Fibroblast of the aortic adventitia (primary cell): ENCODE measurements around the gene DNAJC22. TPM values are rescaled to one million over a fixed set of nuclear protein-coding genes. Genes with fewer than 3 reads are reported as not detected.
A peak's percentile ranks its signal among the peaks of the same experiment; 100 is the strongest.
"Not testable (repeated sequence)": the region's sequence is repeated elsewhere in the genome, so short reads cannot be mapped to it uniquely, and the experiment has no call there.

Experiments
- DNase-seq: peaks from one replicate; pipeline ENCODE4 v3.0.0-alpha.2; 2010; ENCODE audit warnings: low read depth
- H3K4me3 ChIP-seq: 2 replicates; pipeline ENCODE4 v1.5.1; 2011; ENCODE audit warnings: low read depth, mild to moderate bottlenecking, control low read depth, low read length, moderate library complexity
- total RNA-seq: library from RNA; depleted of rRNA; stranded (reverse); fragments of >200 nt; gene quantifications from 2 replicates; pipeline ENCODE4 v1.2.3, GENCODE V29; 2012; ENCODE audit warnings: low replicate concordance
- TF ChIP-seq, protein P1 (sequence below): IDR thresholded peaks from 2 replicates; pipeline ENCODE4 v1.5.1; 2011; ENCODE audit warnings: mild to moderate bottlenecking, low read length, control low read depth, inconsistent platforms; ENCODE audit not compliant: insufficient read depth

Gene DNAJC22
- total RNA-seq, 1 donor: 1.6 TPM

DNA sequence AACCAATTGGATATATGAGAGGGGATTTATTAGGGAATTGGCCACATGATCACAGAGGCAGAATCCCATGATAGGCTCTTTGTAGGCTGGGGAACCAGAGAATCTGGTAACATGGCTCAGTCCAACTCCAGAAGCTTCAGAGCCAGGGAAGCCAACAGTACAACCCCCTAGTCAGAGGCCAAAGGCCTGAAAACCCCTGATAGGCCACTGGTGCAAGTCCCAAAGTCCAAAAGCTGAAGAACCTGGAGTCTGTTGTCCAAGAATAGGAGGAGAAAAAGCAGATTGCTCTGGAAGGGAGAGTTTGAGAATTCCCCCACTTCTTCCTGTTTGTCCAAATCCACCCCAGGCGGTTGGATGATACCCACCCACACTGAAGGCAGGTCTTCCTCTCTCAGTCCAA, 31.9 kb upstream of the DNAJC22 start:
- TF ChIP-seq, protein P1, sequence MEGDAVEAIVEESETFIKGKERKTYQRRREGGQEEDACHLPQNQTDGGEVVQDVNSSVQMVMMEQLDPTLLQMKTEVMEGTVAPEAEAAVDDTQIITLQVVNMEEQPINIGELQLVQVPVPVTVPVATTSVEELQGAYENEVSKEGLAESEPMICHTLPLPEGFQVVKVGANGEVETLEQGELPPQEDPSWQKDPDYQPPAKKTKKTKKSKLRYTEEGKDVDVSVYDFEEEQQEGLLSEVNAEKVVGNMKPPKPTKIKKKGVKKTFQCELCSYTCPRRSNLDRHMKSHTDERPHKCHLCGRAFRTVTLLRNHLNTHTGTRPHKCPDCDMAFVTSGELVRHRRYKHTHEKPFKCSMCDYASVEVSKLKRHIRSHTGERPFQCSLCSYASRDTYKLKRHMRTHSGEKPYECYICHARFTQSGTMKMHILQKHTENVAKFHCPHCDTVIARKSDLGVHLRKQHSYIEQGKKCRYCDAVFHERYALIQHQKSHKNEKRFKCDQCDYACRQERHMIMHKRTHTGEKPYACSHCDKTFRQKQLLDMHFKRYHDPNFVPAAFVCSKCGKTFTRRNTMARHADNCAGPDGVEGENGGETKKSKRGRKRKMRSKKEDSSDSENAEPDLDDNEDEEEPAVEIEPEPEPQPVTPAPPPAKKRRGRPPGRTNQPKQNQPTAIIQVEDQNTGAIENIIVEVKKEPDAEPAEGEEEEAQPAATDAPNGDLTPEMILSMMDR: no peak
- DNase-seq: no peak

DNA sequence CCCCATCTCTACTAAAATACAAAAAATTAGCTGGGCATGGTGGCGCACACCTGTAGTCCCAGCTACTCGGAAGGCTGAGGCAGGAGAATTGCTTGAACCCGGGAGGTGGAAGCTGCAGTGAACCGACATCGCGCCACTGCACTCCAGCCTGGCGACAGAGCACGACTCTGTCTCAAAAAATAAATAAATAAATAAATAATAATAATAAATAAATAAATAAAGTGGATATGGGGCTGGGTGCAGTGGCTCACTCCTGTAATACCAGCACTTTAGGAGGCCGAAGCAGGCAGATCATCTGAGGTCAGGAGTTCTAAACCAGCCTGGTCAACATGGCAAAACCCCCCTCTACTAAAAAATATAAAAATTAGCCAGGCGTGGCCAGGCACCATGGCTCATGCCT, 29.6 kb upstream of the DNAJC22 start:
- not testable (repeated sequence) for DNase-seq

More for the DNA sequence above, 31.9 kb upstream of the DNAJC22 start:
- H3K4me3 ChIP-seq: no peak overlapping the region

DNA sequence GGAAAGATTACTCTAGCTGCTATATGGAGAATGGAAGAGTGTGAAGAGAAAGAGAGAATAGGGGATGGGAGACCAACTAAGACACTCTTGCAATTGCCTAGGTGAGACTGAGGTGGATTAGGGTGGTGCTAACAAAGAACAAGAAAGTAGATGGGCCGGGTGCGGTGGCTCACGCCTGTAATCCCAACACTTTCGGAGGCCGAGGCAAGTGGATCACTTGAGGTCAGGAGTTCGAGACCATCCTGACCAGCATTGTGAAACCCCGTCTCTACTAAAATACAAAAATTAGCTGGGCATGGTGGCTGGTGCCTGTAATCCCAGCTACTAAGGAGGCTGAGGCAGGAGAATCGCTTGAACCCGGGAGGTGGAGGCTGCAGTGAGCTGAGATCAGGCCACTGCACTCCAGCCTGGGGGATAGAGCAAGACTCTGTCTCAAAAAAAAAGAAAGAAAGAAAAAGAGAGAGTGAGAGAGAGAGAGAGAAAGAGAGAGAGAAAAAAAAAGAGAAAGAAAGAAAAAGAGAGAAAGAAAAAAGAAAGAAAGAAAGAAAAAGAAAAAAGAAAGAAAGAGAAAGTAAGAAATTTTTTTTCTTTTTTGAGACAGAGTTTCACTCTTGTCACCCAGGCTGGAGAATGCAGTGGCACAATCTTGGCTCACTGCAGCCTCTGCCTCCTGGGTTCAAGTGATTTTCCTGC, 26.1 kb upstream of the DNAJC22 start:
- not testable (repeated sequence) for DNase-seq

More for the DNA sequence above, 29.6 kb upstream of the DNAJC22 start:
- H3K4me3 ChIP-seq: not testable (repeated sequence)

DNA sequence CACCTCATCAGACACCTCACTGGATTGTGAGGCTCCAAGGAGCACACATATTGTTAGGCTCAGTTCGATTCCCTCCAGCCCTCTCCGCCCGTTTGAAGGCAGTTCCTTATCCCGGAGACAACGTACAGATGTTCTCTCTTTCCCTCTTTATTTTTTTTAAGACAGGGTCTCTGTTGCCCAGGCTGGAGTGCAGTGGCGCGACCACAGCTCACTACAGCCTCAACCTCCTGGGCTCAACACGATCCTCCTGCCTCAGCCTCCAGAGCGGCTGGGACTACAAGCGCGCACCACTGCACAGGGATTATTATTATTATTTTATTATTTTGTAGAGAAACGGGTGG, 24.4 kb upstream of the DNAJC22 start:
- no peak for DNase-seq
- TF ChIP-seq, protein P1: no peak
- H3K4me3 ChIP-seq: peak overlapping the region; percentile 82

More for the DNA sequence above, 26.1 kb upstream of the DNAJC22 start:
- H3K4me3 ChIP-seq: not testable (repeated sequence)

DNA sequence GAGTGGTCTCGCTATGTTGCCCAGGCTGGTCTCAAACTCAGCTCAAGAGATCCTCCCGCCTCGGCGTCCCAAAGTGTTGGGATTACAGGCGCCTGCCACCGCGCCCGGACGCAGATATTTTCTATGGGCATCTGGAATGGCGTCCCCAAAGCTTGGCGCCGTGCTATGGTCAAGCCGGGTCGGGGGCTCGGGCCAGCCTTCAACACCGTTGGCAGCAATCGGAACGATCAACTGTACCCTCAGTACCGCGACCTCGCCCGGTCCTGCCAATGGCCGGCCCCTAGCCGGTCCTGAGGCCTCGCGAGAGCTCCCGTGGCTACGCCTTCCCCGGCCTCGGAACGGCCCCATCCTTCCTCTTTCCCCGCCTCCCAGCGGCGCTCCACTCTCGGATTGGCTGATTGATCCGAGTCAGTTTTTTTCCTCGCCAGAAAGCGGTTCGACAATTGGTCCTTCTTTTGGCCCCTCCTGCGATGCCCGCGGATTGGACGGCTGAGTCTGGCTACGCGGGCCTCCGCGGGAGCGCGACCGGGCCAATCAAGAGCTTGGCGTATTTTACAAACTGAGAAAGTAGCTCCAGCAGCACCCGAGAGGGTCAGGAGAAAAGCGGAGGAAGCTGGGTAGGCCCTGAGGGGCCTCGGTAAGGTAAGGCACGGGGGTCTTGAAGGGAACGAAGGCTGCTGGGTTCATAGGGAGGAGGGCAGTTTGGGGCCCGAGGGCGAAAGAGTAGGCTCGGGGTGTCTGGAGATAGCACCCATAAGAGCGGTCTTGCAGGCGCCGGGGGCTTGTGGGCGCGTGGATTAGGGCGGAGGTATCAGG, 23.8 kb upstream of the DNAJC22 start, which contains the start of gene TROAP:
Gene TROAP, plus strand, starts transcription at position 548 of the 816 bp plus-strand sequence. CDS start 354 bp downstream, outside the sequence.
- peak; percentile 98 for DNase-seq
- H3K4me3 ChIP-seq: peak within 1 kb of the TSS; percentile 85
- TF ChIP-seq, protein P1: no peak

DNA sequence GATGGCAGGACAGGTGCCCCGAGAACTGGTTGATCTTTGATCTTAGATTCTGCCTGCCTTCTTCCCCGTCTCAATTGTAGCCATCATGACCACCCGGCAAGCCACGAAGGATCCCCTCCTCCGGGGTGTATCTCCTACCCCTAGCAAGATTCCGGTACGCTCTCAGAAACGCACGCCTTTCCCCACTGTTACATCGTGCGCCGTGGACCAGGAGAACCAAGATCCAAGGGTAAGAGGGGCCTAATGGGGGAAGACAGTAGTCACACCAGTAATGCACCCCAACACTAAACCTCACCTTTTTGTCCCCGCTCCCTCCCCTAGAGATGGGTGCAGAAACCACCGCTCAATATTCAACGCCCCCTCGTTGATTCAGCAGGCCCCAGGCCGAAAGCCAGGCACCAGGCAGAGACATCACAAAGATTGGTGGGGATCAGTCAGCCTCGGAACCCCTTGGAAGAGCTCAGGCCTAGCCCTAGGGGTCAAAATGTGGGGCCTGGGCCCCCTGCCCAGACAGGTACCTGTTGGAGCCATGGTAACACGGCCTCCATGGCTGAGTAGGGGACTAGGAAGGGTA, 23.1 kb upstream of the DNAJC22 start:
- TF ChIP-seq, protein P1: no peak
- peak overlapping the region; percentile 85 for H3K4me3 ChIP-seq
- DNase-seq: no peak

DNA sequence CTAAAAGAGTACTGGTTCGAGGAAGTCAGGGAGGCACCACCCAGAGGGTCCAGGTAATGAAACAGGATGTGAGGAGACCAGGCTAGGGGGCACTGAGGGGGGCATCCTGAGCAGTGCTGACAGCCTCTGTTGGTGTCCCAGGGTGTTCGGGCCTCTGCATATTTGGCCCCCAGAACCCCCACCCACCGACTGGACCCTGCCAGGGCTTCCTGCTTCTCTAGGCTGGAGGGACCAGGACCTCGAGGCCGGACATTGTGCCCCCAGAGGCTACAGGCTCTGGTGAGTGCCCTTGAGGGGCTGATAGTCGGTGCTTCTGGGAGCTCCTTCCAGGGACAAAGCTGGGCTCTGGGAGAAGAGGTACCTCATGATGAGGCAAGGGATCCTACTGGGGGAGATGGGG, 21.1 kb upstream of the DNAJC22 start:
- TF ChIP-seq, protein P1: no peak

More for the DNA sequence above, 21.1 kb upstream of the DNAJC22 start:
- no peak for DNase-seq
- no peak overlapping the region for H3K4me3 ChIP-seq
